OCI-LY3 (cell line): ENCODE data around the gene KDR.

Experiments used
- H2AFZ ChIP-seq: fragments of 200-600, 300-600 bp; shearing (Covaris generic); 2 replicates; pipeline ENCODE4 v1.6.0; 2014; ENCODE audit warnings: antibody characterized with exemption, low read depth, low read length
- H3K27ac ChIP-seq: fragments of 200-600, 300-600 bp; sonication (generic); 2 replicates; pipeline ENCODE4 v1.5.1; 2014; ENCODE audit warnings: mild to moderate bottlenecking, low read length, moderate library complexity, mixed read lengths
- H3K27me3 ChIP-seq: fragments of 200-600, 300-600 bp; sonication (generic); 2 replicates; pipeline ENCODE4 v1.6.1; 2014; ENCODE audit warnings: low read depth, low read length, mixed read lengths
- H3K36me3 ChIP-seq: fragments of 200-600, 300-600 bp; sonication (generic); replicated peaks from 2 replicates; pipeline ENCODE3; 2014; ENCODE audit warnings: low read depth, low read length, mixed read lengths
- H3K4me1 ChIP-seq: fragments of 300-600, 200-600 bp; sonication (generic); 2 replicates; pipeline ENCODE4 v1.6.1; 2014; ENCODE audit warnings: low read length, mixed read lengths
- H3K4me2 ChIP-seq: fragments of 200-600, 300-600 bp; sonication (generic); 2 replicates; pipeline ENCODE4 v1.6.1; 2014; ENCODE audit warnings: low read length, mixed read lengths
- H3K4me3 ChIP-seq: fragments of 300-600, 200-600 bp; sonication (generic); 2 replicates; pipeline ENCODE4 v1.5.1; 2014; ENCODE audit warnings: antibody characterized with exemption, mild to moderate bottlenecking, low read length, moderate library complexity
- H3K79me2 ChIP-seq: fragments of 300-600, 200-600 bp; shearing (Covaris generic); 2 replicates; pipeline ENCODE4 v1.6.1; 2014; ENCODE audit warnings: mild to moderate bottlenecking, low read length, mixed read lengths
- H3K9ac ChIP-seq: fragments of 300-600, 200-600 bp; shearing (Covaris generic); 2 replicates; pipeline ENCODE4 v1.6.0; 2014; ENCODE audit warnings: mild to moderate bottlenecking, low read length, moderate library complexity
- H3K9me3 ChIP-seq: fragments of 200-600, 300-600 bp; shearing (Covaris generic); 2 replicates; pipeline ENCODE4 v1.6.1; 2014; ENCODE audit warnings: low read length, mixed read lengths; ENCODE audit not compliant: insufficient read depth
- H4K20me1 ChIP-seq: fragments of 200-600, 300-600 bp; sonication (generic); 2 replicates; pipeline ENCODE4 v1.6.1; 2016; ENCODE audit warnings: low read length, mixed read lengths; ENCODE audit not compliant: insufficient read depth
- EZH2phosphoT487 ChIP-seq: fragments of 200-600 bp; shearing (Covaris generic); IDR thresholded peaks from 2 replicates; pipeline ENCODE4 v1.6.1; 2018; ENCODE audit warnings: antibody characterized with exemption, mixed run types, low read depth
- TF ChIP-seq, protein P1 (sequence below): fragments of 200-600, 300-600 bp; sonication (generic); IDR thresholded peaks from 2 replicates; pipeline ENCODE4 v1.5.1; 2014; ENCODE audit warnings: antibody characterized with exemption, low read length, low read depth

Gene KDR

DNA sequence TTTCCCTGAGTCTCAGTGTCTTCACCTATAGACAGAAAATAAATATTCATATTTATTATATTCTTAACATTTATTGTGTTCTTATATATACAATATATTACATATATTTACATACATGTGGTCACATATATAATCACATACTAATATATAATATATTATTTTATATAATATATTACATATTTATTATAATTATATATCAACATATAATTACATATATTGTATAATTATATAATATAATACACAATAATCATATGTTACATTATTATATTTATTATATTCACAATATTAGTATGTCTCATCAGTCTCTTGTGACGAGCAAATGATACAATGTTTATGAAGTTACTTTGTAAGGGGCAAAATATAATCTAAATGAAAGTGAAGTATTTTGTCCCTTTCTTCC is 87.7 kb downstream of the KDR start:
- H3K4me2 ChIP-seq: no peak overlapping the region
- H3K27ac ChIP-seq: no peak overlapping the region
- H3K79me2 ChIP-seq: no peaks in the 10 kb centered on the region
- no peak overlapping the region for H2AFZ ChIP-seq
- no peaks in the 10 kb centered on the region for H4K20me1 ChIP-seq
- no peaks in the 10 kb centered on the region for H3K9me3 ChIP-seq
- H3K36me3 ChIP-seq: no peaks in the 10 kb centered on the region
- H3K27me3 ChIP-seq: no peaks in the 10 kb centered on the region
- TF ChIP-seq, protein P1, sequence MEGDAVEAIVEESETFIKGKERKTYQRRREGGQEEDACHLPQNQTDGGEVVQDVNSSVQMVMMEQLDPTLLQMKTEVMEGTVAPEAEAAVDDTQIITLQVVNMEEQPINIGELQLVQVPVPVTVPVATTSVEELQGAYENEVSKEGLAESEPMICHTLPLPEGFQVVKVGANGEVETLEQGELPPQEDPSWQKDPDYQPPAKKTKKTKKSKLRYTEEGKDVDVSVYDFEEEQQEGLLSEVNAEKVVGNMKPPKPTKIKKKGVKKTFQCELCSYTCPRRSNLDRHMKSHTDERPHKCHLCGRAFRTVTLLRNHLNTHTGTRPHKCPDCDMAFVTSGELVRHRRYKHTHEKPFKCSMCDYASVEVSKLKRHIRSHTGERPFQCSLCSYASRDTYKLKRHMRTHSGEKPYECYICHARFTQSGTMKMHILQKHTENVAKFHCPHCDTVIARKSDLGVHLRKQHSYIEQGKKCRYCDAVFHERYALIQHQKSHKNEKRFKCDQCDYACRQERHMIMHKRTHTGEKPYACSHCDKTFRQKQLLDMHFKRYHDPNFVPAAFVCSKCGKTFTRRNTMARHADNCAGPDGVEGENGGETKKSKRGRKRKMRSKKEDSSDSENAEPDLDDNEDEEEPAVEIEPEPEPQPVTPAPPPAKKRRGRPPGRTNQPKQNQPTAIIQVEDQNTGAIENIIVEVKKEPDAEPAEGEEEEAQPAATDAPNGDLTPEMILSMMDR: no peak
- no peak for TF ChIP-seq EZH2phosphoT487
- H3K9ac ChIP-seq: no peak overlapping the region
- H3K4me1 ChIP-seq: no peaks in the 10 kb centered on the region
- H3K4me3 ChIP-seq: no peak overlapping the region

DNA sequence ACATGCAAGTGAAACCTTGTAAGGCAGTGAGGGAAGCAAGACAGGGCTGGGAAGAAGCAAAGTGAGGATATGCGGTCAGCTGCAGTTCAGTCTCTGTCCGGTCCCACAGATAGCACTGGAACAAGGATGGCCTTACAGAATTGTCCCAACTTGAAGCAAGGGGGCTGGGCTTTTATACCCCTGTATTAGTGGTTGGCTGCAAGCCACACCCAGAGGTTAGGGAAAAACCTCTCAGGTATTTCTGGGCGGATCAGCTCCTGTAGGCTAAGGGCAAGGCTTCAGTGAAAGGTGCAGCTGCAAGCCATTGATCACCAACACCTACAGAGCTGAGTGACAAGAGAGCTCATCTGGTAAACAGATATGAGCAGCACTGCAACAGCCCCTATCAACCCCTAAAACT is 89.0 kb downstream of the KDR start:
- Histone ChIP-seq H3K4me1 (no peaks in the 10 kb centered on the region), H3K9me3 (no peaks in the 10 kb centered on the region), H3K27me3 (no peaks in the 10 kb centered on the region), H3K4me2 (no peak overlapping the region), H3K4me3 (no peak overlapping the region), H3K79me2 (no peaks in the 10 kb centered on the region), H2AFZ (no peak overlapping the region), H3K9ac (no peak overlapping the region), H4K20me1 (no peaks in the 10 kb centered on the region), H3K27ac (no peak overlapping the region), H3K36me3 (no peaks in the 10 kb centered on the region)
- TF ChIP-seq, protein P1: no peak
- no peak for TF ChIP-seq EZH2phosphoT487

DNA sequence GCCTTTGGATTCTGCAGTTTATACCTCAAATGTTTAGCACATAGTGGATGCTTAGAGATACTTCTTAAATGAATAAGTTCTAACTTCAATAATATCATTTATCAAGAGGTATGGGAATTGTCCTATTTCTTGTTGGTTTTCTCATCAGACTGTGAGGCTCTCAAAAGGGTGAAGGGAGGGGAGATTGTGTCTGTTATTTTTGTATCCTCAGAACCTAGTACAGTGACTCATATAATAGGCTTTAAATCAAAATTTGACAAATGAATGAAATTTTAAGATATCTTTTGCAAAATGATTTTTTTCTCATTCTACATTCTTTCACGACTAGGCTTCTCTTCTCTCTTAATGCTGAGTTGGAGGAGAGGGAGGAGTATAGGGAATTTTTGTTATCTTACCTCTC is 89.5 kb downstream of the KDR start:
- H3K9me3 ChIP-seq: no peaks in the 10 kb centered on the region
- H3K4me1 ChIP-seq: no peaks in the 10 kb centered on the region
- no peak overlapping the region for H3K4me3 ChIP-seq
- no peaks in the 10 kb centered on the region for H3K36me3 ChIP-seq
- no peak overlapping the region for H2AFZ ChIP-seq
- no peaks in the 10 kb centered on the region for H4K20me1 ChIP-seq
- TF ChIP-seq, protein P1: no peak
- no peak for TF ChIP-seq EZH2phosphoT487
- H3K27me3 ChIP-seq: no peaks in the 10 kb centered on the region
- H3K27ac ChIP-seq: no peak overlapping the region
- no peak overlapping the region for H3K4me2 ChIP-seq
- no peaks in the 10 kb centered on the region for H3K79me2 ChIP-seq
- H3K9ac ChIP-seq: no peak overlapping the region

GRCh38 chr4:55033296-55033695 is 92.1 kb downstream of the KDR start:
- Histone ChIP-seq H4K20me1 (no peaks in the 10 kb centered on the region), H3K36me3 (no peaks in the 10 kb centered on the region), H3K79me2 (no peaks in the 10 kb centered on the region), H2AFZ (no peak overlapping the region), H3K4me2 (no peak overlapping the region), H3K9me3 (no peaks in the 10 kb centered on the region), H3K9ac (no peak overlapping the region), H3K4me3 (no peak overlapping the region), H3K27ac (no peak overlapping the region), H3K27me3 (no peaks in the 10 kb centered on the region), H3K4me1 (no peaks in the 10 kb centered on the region)
- no peak for TF ChIP-seq EZH2phosphoT487
- TF ChIP-seq, protein P1: no peak
